Upper lobe of left lung (tissue), 4 donors: ENCODE measurements around the gene PALS2.

Source experiments
- POLR2A ChIP-seq, 4 donors: fragments of 450-650 bp; IDR thresholded peaks; one replicate each; pipeline ENCODE4 v1.5.1; 2016 to 2017; ENCODE audit warnings: antibody characterized with exemption in 4 of 4, mild to moderate bottlenecking in 2 of 4
- TF ChIP-seq, protein P1 (sequence below), 6 experiments: fragments of 450-650 bp in 4 of 6; fragments of 200-600 bp in 2 of 6; sonication (generic) in 2 of 6; IDR thresholded peaks; one replicate each; pipeline ENCODE4 v1.5.1; 2016 to 2019; ENCODE audit warnings: antibody characterized with exemption in 6 of 6

DNA sequence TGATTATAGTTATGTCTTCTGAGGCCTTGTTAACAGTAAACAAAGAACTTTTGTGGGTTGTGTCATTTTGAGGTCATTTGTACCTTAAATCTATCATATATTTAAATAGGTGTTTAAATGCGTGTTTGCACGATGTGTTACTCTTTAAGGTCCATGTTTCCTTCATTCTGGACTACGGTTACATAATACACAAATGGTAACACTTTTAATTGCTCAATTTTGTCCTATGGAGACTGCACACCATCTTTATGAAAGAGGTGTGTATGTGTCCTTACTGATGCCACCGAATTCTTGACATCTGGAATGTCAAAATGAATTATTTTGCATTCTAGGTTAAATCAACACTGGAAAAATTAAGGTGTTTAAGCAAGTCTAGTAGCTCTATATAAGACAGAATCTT, 1.7 kb downstream of the PALS2 start:
- no peak for TF ChIP-seq POLR2A (IDR thresholded peaks at IDR 0.05)
- TF ChIP-seq, protein P1, sequence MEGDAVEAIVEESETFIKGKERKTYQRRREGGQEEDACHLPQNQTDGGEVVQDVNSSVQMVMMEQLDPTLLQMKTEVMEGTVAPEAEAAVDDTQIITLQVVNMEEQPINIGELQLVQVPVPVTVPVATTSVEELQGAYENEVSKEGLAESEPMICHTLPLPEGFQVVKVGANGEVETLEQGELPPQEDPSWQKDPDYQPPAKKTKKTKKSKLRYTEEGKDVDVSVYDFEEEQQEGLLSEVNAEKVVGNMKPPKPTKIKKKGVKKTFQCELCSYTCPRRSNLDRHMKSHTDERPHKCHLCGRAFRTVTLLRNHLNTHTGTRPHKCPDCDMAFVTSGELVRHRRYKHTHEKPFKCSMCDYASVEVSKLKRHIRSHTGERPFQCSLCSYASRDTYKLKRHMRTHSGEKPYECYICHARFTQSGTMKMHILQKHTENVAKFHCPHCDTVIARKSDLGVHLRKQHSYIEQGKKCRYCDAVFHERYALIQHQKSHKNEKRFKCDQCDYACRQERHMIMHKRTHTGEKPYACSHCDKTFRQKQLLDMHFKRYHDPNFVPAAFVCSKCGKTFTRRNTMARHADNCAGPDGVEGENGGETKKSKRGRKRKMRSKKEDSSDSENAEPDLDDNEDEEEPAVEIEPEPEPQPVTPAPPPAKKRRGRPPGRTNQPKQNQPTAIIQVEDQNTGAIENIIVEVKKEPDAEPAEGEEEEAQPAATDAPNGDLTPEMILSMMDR (IDR thresholded peaks at IDR 0.05) = no peak
